ENCODE data around the gene SDK1.

Gene SDK1

GRCh38 chr7:4269746-4270145 is 968.7 kb downstream of the SDK1 start:
- DNase-seq (ENCODE audit: low read depth in 2 of 2), result no peak

GRCh38 chr7:4270268-4270667 is 969.2 kb downstream of the SDK1 start:
- no peak for DNase-seq (ENCODE audit: low read depth in 2 of 2)

GRCh38 chr7:4270941-4271715 is 970.1 kb downstream of the SDK1 start:
- DNase-seq (ENCODE audit: low read depth in 2 of 2), result no peak

- no peak for DNase-seq (ENCODE audit: low read depth in 2 of 2)
Observed at GRCh38 chr7:4271716-4272015, 970.6 kb downstream of the SDK1 start.

GRCh38 chr7:4272141-4272540 is 971.1 kb downstream of the SDK1 start:
- no peak for DNase-seq (ENCODE audit: low read depth in 2 of 2)

GRCh38 chr7:4273566-4274230 is 972.6 kb downstream of the SDK1 start:
- no peak for DNase-seq (ENCODE audit: low read depth in 2 of 2)

GRCh38 chr7:4274286-4274685 is 973.2 kb downstream of the SDK1 start:
- DNase-seq (ENCODE audit: low read depth in 2 of 2), result no peak

GRCh38 chr7:4277936-4278335 is 976.9 kb downstream of the SDK1 start:
- DNase-seq (ENCODE audit: low read depth in 2 of 2), result no peak

GRCh38 chr7:4279216-4279615 is 978.2 kb downstream of the SDK1 start:
- no peak for DNase-seq (ENCODE audit: low read depth in 2 of 2)

- DNase-seq (ENCODE audit: low read depth in 2 of 2), result no peak
Observed at GRCh38 chr7:4281231-4281993, 980.4 kb downstream of the SDK1 start.

GRCh38 chr7:4282434-4283223 is 981.6 kb downstream of the SDK1 start:
- no peak for DNase-seq (ENCODE audit: low read depth in 2 of 2)

- DNase-seq (ENCODE audit: low read depth in 2 of 2), result no peak
Observed at GRCh38 chr7:4286351-4286750, 985.3 kb downstream of the SDK1 start.

GRCh38 chr7:4288791-4289394 is 987.8 kb downstream of the SDK1 start:
- no peak for DNase-seq (ENCODE audit: low read depth in 2 of 2)

GRCh38 chr7:4297165-4297917 is 996.3 kb downstream of the SDK1 start:
- no peak for DNase-seq (ENCODE audit: low read depth in 2 of 2)

GRCh38 chr7:4297918-4298219 is 996.8 kb downstream of the SDK1 start:
- no peak for DNase-seq (ENCODE audit: low read depth in 2 of 2)

GRCh38 chr7:4299431-4299830 is 998.4 kb downstream of the SDK1 start:
- no peak for DNase-seq (ENCODE audit: low read depth in 2 of 2)

- DNase-seq (ENCODE audit: low read depth in 2 of 2), result no peak
Observed at GRCh38 chr7:4302203-4302905, 1001.3 kb downstream of the SDK1 start.

- DNase-seq (ENCODE audit: low read depth in 2 of 2), result no peak
Observed at GRCh38 chr7:4307316-4308204, 1006.5 kb downstream of the SDK1 start.

GRCh38 chr7:4308205-4308590 is 1007.1 kb downstream of the SDK1 start:
- DNase-seq (ENCODE audit: low read depth in 2 of 2), result no peak
